Activated naive CD8-positive, alpha-beta T cell (primary cell): ENCODE results near the gene UBE2L6.

Experiments used
- H3K27ac Mint-ChIP-seq: one replicate; pipeline ENCODE4 v1.8.0; 2021; ENCODE audit warnings: mixed read lengths
- H3K27me3 Mint-ChIP-seq: one replicate; pipeline ENCODE4 v1.8.0; 2021; ENCODE audit warnings: mixed read lengths
- H3K36me3 Mint-ChIP-seq: one replicate; pipeline ENCODE4 v1.8.0; 2021; ENCODE audit warnings: mixed read lengths
- H3K4me1 Mint-ChIP-seq: one replicate; pipeline ENCODE4 v1.8.0; 2021; ENCODE audit warnings: low read depth, mixed read lengths
- H3K4me3 Mint-ChIP-seq: one replicate; pipeline ENCODE4 v1.8.0; 2021; ENCODE audit warnings: mild to moderate bottlenecking, mixed read lengths
- H3K9me3 Mint-ChIP-seq: one replicate; pipeline ENCODE4 v1.8.0; 2021; ENCODE audit warnings: low read depth, mixed read lengths

The UBE2L6 gene

GRCh38 chr11:57527056-57527631 is 40.3 kb downstream of the UBE2L6 start:
- peak overlapping the region; percentile 51 for H3K27ac Mint-ChIP-seq
- H3K9me3 Mint-ChIP-seq, result no peaks in the 10 kb centered on the region
- peaks cover 8% of the 10 kb centered on the region for H3K36me3 Mint-ChIP-seq
- H3K4me1 Mint-ChIP-seq, result peaks cover 36% of the 10 kb centered on the region
- no peaks in the 10 kb centered on the region for H3K27me3 Mint-ChIP-seq
- H3K4me3 Mint-ChIP-seq, result no peak overlapping the region

GRCh38 chr11:57523419-57523818 is 44.1 kb downstream of the UBE2L6 start:
- H3K27me3 Mint-ChIP-seq, result no peaks in the 10 kb centered on the region
- H3K4me3 Mint-ChIP-seq, result no peak overlapping the region
- H3K9me3 Mint-ChIP-seq, result no peaks in the 10 kb centered on the region
- H3K36me3 Mint-ChIP-seq, result peaks cover 8% of the 10 kb centered on the region
- peaks cover 14% of the 10 kb centered on the region for H3K4me1 Mint-ChIP-seq
- H3K27ac Mint-ChIP-seq, result no peak overlapping the region

DNA sequence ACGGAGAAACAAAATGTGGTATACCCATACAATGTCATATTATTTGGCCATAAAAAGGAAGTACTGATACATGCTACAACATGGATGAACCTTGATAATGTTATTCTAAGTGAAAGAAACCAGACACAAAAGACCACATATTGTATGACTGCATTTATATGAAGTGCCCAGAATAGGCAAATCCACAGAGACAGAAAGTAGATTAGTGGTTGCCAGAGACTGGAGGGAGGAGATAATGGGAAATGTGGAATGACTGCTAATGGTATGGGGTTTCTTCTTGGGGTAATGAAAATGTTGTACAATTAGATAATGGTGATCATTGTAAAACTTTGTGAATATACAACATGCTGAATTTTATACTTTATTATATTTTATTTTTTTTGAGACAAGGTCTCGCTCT is 46.4 kb downstream of the UBE2L6 start:
- Mint-ChIP-seq H3K27ac (no peak overlapping the region), H3K27me3 (no peaks in the 10 kb centered on the region), H3K36me3 (no peaks in the 10 kb centered on the region), H3K4me3 (no peak overlapping the region), H3K9me3 (no peaks in the 10 kb centered on the region), H3K4me1 (peaks cover 2% of the 10 kb centered on the region)

- Mint-ChIP-seq H3K9me3 (no peaks in the 10 kb centered on the region), H3K27me3 (no peaks in the 10 kb centered on the region), H3K27ac (peak overlapping the region; percentile 75), H3K4me3 (peak overlapping the region; percentile 95), H3K36me3 (no peaks in the 10 kb centered on the region), H3K4me1 (peaks cover 33% of the 10 kb centered on the region)
Measured at GRCh38 chr11:57516061-57516443, 51.4 kb downstream of the UBE2L6 start.

DNA sequence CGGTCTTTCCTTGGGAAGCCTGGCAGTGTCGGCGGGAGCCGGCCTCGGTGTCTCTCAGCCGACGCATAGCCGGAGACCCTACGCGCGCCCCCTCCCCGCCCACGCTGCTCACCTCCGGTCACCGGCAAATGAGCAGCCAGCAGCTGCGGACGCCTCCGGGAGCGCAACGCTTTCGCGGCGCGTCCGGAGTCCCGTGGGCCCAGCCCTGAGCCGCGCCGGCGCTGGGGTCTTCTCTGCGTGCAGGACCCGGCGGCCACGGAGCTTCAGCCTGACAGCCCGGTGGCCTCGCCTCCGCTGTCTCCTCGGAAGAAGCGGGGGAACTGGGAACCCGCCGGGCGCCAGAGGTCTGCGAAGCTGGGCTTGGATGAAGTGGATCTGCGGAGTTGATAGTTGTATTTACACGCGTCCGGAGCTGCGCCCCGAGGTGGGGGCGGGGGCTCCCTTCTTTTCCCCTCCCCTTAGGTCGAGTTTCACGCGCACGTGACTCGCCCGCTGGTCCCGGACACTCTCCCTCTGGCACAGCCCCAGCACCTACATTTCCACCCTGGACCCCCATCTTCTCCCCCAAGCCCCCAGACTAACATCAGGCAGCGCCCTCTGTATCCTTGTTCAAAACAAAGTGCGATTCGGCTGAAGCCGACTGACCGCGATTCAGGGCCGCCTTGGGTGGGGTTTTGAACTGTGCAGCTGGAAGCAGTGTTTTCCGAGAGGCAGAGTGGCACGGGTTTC is 52.0 kb downstream of the UBE2L6 start, which contains the start of gene SLC43A1:
TSS of gene SLC43A1 (minus strand) at position 371 of the 729 bp plus-strand sequence. CDS start 1,591 bp downstream, outside the sequence.
- Mint-ChIP-seq H3K27me3 (no peaks in the 10 kb centered on the region), H3K4me3 (peak within 1 kb of the TSS; percentile 96), H3K4me1 (peaks cover 33% of the 10 kb centered on the region), H3K36me3 (no peaks in the 10 kb centered on the region), H3K9me3 (no peaks in the 10 kb centered on the region), H3K27ac (peak within 1 kb of the TSS; percentile 92)

- Mint-ChIP-seq H3K27ac (peak overlapping the region; percentile 92), H3K36me3 (no peaks in the 10 kb centered on the region), H3K4me1 (peaks cover 35% of the 10 kb centered on the region), H3K9me3 (no peaks in the 10 kb centered on the region), H3K27me3 (no peaks in the 10 kb centered on the region), H3K4me3 (peak overlapping the region; percentile 96)
Measured at GRCh38 chr11:57514538-57515331, 52.7 kb downstream of the UBE2L6 start.

DNA sequence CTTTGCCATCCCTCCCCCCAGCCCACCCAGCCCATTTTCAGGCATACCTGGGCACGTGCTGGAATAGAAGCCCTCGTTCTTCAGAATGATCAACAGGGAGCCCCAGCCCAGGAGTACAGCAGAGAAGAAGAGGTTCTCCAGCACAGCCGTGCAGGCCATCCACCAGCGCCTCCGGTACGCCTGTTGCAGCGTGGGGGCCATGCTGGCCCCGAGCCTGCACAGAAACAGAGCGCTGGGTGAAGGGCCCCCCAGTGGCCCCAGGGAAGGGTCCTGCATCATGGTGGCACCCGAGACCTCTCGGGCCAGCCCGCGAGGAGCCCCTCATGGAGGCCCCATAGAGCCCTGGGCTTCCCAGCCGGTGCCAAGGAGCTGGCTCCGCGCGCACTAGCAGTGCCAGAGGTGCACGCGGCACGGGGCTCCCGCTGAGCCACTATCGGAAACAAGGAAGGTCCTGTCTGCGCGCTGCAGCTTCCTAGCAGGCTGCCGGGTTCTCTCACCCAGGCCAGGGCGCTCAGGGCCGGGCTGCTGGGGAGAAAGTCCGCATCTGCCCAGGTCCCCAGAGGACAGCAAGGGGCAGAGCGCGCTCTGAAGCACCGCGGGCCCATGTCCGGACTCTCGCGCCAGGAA is 53.4 kb downstream of the UBE2L6 start:
- H3K4me1 Mint-ChIP-seq, result peaks cover 36% of the 10 kb centered on the region
- H3K9me3 Mint-ChIP-seq, result no peaks in the 10 kb centered on the region
- no peaks in the 10 kb centered on the region for H3K36me3 Mint-ChIP-seq
- H3K4me3 Mint-ChIP-seq, result peak overlapping the region; percentile 96
- peak overlapping the region; percentile 84 for H3K27ac Mint-ChIP-seq
- no peaks in the 10 kb centered on the region for H3K27me3 Mint-ChIP-seq

- Mint-ChIP-seq H3K4me3 (peak overlapping the region; percentile 96), H3K27ac (peak overlapping the region; percentile 84), H3K36me3 (no peaks in the 10 kb centered on the region), H3K4me1 (peaks cover 36% of the 10 kb centered on the region), H3K9me3 (no peaks in the 10 kb centered on the region), H3K27me3 (no peaks in the 10 kb centered on the region)
Measured at GRCh38 chr11:57513452-57513795, 54.0 kb downstream of the UBE2L6 start.

DNA sequence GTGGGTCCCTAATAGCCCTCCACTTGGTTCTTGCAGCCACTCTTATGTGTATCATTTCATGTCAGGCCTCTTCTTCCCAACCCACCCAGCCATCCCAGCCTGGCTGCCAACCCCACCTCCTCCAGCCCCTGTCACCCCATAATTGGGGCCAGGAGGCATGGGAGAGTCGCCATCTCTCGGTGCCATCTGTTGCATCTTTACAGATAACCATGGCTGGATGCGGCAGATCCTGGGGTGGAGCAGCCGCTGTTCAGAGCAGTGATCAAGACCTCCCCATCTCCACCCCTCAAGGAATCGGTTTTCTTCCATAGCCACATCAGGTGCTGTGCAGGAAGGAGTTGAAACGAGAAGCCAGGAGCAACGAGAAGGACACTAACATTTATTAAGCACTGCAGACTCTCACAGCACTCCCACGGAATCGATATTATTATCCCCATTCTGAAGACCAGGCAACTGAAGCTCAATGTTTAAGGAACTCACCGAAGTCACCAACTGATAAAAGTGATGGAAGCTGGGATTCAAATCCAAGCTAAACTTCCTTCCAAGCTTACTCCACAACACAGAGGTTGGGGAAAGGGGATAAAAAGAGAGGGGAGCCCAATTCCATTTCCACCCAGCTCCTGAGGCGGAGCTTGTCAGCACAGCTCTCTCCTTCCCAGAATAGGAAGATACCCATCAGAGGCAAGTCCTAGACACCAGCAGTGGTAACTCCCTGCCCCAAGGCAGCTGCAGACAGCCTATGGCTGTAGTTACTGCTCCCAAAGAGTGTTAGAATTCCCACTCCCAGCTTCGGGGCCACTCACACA is 54.6 kb downstream of the UBE2L6 start:
- Mint-ChIP-seq H3K4me3 (peak overlapping the region; percentile 96), H3K27ac (peak overlapping the region; percentile 78), H3K36me3 (no peaks in the 10 kb centered on the region), H3K9me3 (no peaks in the 10 kb centered on the region), H3K4me1 (peaks cover 36% of the 10 kb centered on the region), H3K27me3 (no peaks in the 10 kb centered on the region)

DNA sequence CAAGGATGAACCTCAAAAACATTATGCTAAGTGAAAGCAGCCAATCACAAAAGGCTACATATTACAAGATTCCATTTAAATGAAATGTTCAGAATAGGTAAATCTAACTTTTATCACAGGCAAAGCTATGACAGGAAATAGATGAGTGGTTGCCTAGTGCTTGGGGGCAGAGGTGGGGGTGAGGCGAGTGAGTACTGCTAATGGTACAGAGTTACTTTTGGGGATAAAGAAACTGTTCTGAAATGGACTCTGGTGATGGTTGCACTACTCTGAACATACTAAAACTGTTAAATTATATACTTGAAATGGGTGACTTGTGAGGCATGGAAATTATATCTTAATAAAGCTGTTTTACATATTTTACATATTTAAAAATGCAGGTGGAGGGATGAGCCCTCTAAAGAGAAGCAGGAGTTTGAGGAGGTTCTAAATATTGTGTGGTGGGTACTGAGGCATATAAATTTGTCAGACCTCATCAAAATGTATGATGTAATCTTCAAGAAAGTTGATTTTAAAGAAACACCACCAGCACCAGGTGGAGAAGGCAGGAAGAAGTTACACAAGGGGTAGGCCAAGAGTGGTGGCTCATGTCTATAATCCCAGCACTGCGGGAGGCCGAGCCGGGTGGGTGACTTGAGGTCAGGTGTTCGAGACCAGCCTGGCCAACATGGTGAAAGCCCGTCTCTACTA is 55.6 kb downstream of the UBE2L6 start:
- Mint-ChIP-seq H3K27me3 (no peaks in the 10 kb centered on the region), H3K4me3 (peak overlapping the region; percentile 57), H3K9me3 (no peaks in the 10 kb centered on the region), H3K36me3 (no peaks in the 10 kb centered on the region), H3K27ac (peak overlapping the region; percentile 78), H3K4me1 (peaks cover 36% of the 10 kb centered on the region)

DNA sequence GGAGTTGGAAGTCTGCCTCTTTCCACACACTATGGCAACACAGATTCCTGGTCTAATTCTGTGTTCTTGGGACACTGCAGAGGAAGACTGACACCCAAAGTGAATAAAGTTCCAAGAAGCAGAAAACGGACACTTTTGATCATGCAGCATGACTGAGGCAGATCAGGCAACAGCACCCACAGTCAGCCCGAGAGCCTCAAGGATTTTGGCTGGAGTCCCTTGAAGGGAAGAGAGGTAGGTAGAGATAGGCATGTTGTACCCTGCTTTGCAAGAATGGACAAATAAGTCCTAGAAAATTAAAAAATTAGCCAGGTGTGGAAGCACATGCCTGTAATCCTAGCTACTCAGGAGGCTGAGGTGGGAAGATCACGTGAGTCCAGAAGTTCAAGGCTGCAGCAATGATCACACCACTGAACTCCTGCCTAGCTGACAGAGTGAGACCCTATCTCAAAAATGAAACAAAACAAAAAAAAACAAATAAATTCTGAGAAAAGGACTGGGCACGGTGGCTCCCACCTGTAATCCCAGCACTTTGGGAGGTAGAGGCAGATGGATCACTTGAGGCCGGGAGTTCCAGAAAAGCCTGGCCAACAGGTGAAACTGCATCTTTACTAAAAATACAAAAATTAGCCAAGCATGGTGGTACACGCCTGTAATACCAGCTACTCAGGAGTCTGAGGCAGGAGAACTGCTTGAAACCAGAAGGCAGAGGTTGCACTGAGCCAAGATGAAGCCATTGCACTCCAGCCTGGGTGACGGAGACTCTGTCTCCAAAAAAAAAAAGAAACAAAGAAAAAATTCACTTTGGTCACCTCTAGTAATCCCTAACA is 58.9 kb downstream of the UBE2L6 start:
- peaks cover 25% of the 10 kb centered on the region for H3K4me1 Mint-ChIP-seq
- no peaks in the 10 kb centered on the region for H3K27me3 Mint-ChIP-seq
- peaks cover 3% of the 10 kb centered on the region for H3K36me3 Mint-ChIP-seq
- H3K9me3 Mint-ChIP-seq, result no peaks in the 10 kb centered on the region
- no peak overlapping the region for H3K27ac Mint-ChIP-seq
- H3K4me3 Mint-ChIP-seq, result no peak overlapping the region

- Mint-ChIP-seq H3K27me3 (no peaks in the 10 kb centered on the region), H3K4me3 (no peak overlapping the region), H3K4me1 (peaks cover 5% of the 10 kb centered on the region)
Measured at GRCh38 chr11:57506522-57506921, 61.0 kb downstream of the UBE2L6 start.

GRCh38 chr11:57504511-57504910 is 63.0 kb downstream of the UBE2L6 start:
- no peaks in the 10 kb centered on the region for H3K9me3 Mint-ChIP-seq
- no peaks in the 10 kb centered on the region for H3K27me3 Mint-ChIP-seq
- H3K36me3 Mint-ChIP-seq, result peaks cover 10% of the 10 kb centered on the region
- no peak overlapping the region for H3K4me3 Mint-ChIP-seq
- peak overlapping the region; percentile 16 for H3K27ac Mint-ChIP-seq
- H3K4me1 Mint-ChIP-seq, result peaks cover 6% of the 10 kb centered on the region

More at GRCh38 chr11:57506522-57506921, 61.0 kb downstream of the UBE2L6 start:
- peaks cover 3% of the 10 kb centered on the region for H3K36me3 Mint-ChIP-seq
- no peaks in the 10 kb centered on the region for H3K9me3 Mint-ChIP-seq
- H3K27ac Mint-ChIP-seq, result no peak overlapping the region
